NK-92 treated with Interleukin-12 subunit alpha and Interleukin-12 subunit beta, amount 100 ng/mL, for 24 hours (cell line): ENCODE measurements around the gene ARL15.

ENCODE experiments used
- DNase-seq: peaks from one replicate; lab custom pipeline; 2025; lab: John Stamatoyannopoulos, UW

ARL15 gene

DNA sequence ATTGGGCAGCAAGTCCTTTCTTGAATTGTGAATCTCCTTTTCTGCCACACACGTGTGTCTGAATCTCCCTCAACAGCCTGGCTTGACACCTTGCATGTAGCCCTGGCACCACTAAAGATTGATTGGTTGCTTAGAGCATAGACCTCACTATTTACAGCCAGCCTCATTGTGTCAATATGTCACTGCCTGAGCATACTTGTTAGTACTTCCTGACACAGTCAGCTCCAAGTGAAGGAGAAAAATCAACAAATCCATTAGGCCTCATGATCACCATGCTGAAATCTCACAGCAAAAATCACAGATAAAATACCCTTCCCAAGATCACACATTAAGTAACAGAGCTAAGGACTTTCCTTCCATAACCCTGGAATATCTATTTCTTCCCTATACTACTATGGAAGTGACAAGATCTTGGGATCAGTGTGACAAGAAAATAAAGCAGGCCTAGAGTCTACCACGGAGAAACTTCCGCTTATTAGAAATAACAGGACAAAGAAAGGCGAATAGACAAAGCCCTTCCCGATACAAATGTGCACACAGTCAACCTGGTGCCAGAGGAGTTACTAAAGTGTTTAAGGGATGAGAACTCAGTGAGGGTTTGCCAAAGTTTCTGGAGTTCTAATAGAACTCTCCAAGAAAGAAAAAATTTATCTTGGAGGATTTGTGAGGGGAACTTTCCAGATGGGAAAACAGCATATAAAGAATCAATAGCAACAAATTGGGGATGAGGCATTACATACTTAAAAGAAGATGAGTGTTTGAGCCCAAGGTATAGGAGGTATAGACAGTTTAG, 5.6 kb upstream of the ARL15 start:
- no peak for DNase-seq

- DNase-seq, result no peak
Observed at GRCh38 chr5:54313311-54314270, 3.2 kb upstream of the ARL15 start.

GRCh38 chr5:54312499-54312898, 2.1 kb upstream of the ARL15 start:
- no peak for DNase-seq

DNA sequence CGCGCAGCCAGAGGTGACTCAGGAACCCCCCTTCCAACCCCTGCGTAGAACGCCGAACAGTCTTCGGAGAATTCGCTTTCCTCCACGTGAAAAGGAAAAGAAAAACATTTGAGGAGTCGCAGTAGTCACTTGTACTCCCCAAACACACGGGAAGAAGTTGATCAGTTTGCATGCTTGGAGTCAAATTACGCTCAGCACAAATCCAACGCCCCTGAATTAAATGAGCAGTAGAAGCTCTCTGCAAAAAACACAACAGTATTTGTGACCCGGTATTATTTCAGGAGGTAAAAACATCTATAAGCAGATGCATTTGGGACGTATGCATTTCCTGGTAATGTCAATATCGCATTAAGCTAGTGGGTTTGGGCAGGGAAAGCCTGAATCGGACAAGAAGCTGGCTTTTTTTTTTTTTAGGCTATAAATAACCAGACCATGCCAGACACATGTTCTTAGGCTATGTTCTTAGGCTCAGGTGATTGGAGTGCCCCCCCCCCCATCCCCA, 854 bp upstream of the ARL15 start:
- no peak for DNase-seq

DNA sequence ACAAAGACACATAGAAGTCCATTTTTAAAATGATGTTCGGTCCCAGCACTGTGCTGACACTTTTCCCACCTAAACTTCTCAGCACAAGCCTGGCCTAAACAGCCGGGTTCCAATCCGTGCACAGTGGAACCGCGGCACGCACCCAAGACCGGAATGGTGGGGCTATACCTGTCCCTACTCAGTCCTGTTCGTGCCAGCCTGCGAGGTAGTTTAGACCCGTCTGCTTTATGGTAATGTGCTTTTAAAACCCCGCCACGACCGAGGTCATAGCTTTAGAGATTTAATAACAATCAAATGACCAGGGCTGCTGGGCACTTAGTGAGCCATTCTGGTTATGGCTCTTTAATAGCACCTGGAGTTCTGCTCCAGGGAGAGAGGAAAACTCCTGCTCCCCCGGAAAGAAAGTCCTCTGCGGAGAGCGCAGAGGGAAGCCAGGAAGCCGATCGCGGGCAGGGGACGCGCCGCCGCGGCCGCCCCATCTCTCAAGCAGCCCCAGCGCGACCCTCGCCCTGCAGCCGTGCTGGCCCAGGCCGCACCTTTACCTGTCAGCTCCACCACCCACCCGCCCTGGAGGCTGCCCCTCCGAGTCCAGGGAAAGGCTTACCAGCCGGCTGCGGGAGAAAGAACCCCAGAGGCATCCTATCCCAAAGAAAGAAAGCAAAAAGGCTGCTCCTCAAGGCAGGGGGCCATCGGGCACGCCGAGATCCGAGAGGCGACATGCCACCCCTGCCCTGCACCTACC, 511 bp downstream of the ARL15 start:
- DNase-seq, result no peak

DNA sequence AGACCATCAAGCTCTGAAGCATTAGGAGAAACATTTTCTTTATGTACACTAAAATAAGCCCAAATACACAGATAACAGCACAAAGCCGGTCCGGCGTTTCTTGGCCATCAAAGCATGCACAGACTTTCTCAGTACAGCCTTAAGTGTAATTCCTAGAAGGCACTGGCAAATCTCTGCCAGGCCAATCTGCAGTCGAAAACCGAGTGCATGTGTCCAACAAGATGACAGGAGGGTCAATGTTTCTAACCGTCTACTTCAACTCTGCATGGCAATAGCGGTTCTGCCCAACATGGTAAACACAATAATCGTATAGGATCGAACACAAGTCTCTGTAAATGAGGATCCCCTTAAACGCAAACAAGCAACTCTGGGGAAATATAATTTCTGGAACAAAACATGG, 1.1 kb downstream of the ARL15 start:
- no peak for DNase-seq

DNA sequence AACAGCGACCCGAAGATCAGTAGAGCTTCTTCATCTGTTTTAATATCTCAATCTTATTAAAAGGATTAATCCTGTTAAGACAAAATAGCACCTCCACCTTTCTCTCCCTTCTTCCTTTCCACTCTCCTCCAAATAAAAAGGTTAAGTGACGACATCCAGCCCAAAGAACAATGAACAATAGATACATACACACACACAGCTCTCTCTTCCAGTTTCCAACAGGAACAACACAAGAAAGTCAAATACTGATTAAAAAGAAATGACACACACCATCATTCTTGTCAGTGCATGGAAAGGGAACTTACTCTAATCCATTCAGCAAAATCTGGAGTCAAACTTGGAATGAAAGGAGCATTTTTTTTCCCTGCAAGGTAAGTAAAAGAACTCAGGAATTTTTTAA, 2.8 kb downstream of the ARL15 start:
- DNase-seq, result no peak

- no peak for DNase-seq
Observed at GRCh38 chr5:54306893-54307292, 3.5 kb downstream of the ARL15 start.

GRCh38 chr5:54305737-54306136, 4.6 kb downstream of the ARL15 start:
- DNase-seq, result no peak

- DNase-seq, result no peak
Observed at GRCh38 chr5:54304040-54304439, 6.3 kb downstream of the ARL15 start.

- no peak for DNase-seq
Observed at GRCh38 chr5:54302267-54302687, 8.1 kb downstream of the ARL15 start.

DNA sequence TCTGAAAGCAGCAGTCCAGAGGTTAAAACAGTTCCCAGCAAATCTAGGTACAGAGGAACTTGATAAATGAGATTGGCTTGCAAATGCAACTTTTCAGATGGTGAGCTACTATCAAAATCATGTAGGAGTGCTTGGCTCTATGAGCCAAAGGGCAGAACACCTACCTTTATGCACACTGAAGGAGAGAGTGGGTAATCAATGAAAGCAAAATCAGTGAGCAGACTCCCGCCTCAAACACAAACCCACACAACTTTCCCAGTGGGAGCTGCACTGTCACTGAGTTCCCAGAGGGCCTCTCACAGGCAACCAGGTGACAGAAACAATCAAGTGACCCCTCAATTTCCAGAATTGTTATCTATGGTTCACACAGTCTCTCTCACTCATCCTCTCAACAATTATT, 8.5 kb downstream of the ARL15 start:
- no peak for DNase-seq

- DNase-seq, result no peak
Observed at GRCh38 chr5:54301220-54301619, 9.2 kb downstream of the ARL15 start.

- no peak for DNase-seq
Observed at GRCh38 chr5:54298947-54299346, 11.4 kb downstream of the ARL15 start.

DNA sequence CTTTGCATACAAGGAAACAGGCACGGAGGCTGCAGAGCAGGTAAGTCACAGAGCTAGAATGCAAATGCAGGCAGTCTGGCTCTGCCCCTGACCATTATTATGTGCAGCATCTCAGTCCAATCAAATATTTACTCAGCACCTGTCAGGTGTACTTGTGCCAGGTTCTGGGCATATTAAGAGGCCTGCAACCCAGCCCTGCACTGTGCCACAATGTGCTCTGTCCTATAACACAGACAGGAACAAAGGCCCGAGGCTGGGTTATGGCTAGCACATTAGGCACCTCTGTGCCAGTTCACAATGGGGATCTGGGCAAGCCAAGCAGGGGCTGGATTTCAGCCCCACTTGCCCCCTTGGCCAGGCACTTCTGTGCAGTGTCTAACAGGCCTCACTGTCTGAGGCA, 14.0 kb downstream of the ARL15 start:
- no peak for DNase-seq

DNA sequence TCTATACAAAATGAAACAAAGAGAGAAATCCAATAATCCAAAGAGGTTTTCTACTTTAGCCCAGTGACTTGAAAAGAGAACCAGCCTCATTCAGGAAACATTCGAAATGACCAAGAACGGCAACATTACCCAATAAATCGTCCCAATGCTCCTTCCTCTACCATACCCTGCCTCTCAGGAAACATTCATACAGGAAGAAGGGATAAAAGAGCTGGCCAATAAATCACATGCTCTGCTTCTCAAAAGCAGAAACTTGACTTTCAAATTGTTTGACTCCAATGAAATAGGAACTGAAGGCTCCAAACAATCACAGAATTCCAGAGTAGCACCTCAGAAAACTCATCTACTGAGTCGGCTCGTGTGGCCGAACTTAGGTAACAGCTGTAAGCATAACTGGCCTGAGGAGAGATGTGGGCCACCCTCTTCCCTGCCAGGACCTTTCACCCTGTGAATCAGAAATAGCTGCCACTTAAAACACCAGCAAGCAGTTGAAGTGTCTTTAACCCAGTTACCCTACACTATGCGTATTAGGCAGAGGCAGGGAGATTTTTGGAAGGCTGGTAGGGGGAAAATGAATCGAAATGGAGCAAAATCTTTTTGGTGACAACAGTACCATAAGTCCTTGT, 14.6 kb downstream of the ARL15 start:
- no peak for DNase-seq

DNA sequence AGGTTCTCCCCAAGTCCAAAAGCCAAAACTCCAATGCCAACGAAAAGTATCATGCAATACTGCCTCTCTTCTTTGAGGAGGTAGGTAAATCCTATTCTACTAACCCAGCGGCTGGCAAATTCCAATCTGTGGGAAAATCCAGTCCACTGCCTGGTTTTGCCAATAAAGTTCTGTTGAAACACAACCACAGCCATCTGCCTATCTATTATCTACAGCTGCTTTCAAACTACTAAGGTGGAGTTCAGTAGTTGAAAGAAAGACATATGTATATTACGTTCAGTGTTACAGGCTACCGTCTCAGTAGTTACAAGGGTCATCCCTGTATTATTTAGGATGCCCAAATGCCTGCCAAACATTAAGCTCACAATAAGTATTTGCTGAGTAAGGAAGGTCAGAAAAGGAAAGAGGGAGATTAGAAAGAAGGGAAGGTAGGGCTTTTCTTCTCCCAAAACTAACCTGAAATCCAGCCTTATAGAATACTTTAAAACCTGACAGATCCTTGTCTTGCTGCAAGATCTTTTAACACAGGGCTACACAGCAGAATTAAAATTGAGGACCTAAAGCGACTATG, 16.2 kb downstream of the ARL15 start:
- DNase-seq, result no peak

DNA sequence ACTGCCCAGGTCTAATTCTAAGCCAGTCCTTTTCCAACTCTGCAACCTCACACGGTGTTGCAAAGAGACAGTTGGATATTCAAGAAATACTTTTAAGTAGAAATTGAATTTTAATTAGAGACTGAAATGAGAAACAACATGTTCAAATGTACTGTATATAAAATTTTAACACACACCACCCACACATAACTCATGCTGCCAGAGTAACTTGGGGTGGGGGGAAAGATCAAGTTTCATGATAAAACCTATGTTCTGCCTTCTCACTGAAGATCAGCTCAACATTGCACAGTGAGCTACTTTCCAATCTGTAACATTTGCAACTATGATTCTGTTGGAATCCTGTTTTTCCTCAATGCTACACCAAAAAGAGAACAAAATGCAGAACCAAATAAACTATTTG, 17.5 kb downstream of the ARL15 start:
- DNase-seq, result no peak

GRCh38 chr5:54291498-54291897, 18.9 kb downstream of the ARL15 start:
- no peak for DNase-seq

DNA sequence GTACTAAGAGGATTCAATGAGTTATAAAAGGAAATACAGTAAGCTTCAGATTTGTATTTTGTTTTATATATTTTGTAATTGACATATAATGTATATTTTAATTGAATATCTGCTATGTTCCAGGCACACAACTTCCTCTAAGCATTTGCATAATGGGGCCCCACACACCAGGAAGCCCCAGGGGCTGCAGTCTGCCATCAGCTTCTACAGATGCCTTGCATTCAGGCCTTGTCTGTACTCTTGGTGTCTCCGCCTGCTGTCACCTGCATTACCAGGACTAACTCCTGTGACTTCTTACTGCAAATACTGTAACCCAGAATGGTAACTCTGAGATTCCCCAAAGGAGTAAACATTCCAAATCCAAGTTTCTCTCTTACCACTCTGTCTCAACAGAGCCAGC, 20.6 kb downstream of the ARL15 start:
- DNase-seq, result no peak

DNA sequence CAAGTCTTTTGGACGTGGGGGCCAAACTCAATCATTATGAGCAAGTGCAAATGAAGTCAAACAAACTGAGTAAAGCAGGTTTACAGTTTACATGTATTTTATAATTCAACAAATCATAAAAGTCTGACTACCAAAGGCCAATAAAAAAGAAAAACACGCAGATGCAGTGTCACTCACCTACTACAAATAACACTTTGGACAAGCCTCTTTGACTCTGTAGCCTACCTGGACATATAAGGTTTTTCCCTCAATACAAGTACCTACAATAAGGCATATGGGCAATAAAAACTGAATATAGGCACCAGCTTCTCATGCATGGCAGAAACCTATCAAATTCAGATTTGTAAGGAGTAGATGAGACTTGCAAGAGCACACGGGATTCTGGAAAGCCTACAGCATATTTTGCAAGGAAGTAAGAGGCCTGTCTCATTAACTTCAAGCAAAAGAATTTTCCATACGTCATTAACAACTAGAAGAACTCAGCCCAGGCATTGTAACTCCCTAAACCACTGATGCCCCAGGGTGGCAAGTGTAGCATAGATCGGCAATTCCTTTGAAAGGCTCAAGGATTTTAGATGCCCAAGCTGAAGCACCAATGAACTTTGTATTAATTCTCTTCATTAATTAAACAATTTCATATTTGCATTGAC, 21.7 kb downstream of the ARL15 start:
- DNase-seq, result no peak
